Skeletal muscle cell (primary cell): ENCODE data around the gene NCAM1.

Experiments used
- DNase-seq: peaks from one replicate; pipeline ENCODE4 v3.0.0-alpha.2; 2010; ENCODE audit warnings: low read depth
- H3K4me3 ChIP-seq: 2 replicates; pipeline ENCODE4 v1.5.1; 2011; ENCODE audit warnings: low read depth, mild to moderate bottlenecking, control low read depth, low read length, moderate library complexity

Gene NCAM1

GRCh38 chr11:113151521-113151920 is 190.3 kb downstream of the NCAM1 start:
- no peak overlapping the region for H3K4me3 ChIP-seq
- no peak for DNase-seq

DNA sequence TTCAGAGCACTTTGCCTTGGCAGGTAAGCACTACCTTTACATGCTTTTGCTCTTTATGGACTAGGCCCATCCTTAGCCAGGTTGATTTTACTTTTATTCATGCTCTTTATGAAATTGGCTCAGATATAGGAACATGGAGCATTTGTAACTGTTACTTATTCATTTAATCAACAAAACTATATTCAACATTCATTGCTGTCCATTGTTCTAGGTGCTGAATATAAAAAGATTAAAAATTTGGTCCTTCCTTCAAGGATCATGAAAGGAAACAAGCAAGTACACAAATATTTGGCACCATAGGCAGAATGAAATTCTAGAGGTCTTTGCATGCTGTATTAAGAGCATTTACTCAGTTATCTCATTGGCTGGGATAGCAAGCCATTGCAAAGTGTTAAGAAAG is 191.3 kb downstream of the NCAM1 start:
- H3K4me3 ChIP-seq, result no peak overlapping the region
- no peak for DNase-seq

GRCh38 chr11:113153847-113154246 is 192.6 kb downstream of the NCAM1 start:
- DNase-seq, result no peak

GRCh38 chr11:113159988-113160807 is 199.0 kb downstream of the NCAM1 start:
- DNase-seq, result no peak
- H3K4me3 ChIP-seq, result no peak overlapping the region

More at GRCh38 chr11:113153847-113154246, 192.6 kb downstream of the NCAM1 start:
- no peak overlapping the region for H3K4me3 ChIP-seq

- no peak for DNase-seq
- no peak overlapping the region for H3K4me3 ChIP-seq
These were observed 199.5 kb downstream of the NCAM1 start for GRCh38 chr11:113160808-113161124.

DNA sequence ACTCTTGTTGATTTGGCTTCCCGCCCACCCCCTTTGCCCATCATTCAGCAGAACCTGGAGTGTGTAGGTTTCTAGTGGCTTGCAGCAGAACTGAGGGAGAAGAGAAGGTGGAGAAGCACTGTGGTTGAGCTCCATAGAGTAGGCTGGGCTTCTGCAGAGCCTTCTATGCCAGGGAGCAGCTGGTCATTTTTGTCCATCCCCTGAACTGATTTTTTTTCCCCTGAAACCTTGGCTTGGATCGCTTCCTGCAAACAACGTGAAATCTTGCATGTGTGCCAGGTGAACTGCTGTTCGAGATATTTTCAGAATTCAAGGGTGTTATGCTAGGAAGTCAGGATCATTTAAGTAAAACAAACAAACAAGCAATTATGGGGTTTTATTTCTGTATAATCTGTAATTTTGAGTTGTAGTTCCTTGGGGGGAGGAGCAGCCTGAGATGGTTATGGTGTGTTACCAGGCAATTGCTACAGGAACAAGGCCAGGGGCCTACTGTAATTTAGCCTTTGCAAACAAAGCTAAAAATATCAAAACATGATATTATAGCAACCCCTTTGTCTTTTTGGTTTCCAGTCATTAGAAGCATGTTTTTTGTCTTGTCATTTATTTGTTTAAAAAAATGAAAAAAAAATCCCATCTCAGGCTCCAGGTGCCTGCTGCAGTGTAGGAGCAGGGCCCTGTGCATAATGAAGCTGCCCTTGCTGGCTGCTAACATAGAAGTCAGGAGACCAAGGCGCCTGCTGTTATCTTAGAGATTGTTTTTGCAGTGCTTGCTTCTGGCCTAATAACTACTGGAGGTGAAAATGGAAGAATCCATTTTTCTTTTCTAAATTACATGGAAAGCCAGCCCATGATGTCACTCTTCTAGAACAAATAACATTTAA is 200.7 kb downstream of the NCAM1 start:
- DNase-seq, result no peak
- H3K4me3 ChIP-seq, result no peak overlapping the region

DNA sequence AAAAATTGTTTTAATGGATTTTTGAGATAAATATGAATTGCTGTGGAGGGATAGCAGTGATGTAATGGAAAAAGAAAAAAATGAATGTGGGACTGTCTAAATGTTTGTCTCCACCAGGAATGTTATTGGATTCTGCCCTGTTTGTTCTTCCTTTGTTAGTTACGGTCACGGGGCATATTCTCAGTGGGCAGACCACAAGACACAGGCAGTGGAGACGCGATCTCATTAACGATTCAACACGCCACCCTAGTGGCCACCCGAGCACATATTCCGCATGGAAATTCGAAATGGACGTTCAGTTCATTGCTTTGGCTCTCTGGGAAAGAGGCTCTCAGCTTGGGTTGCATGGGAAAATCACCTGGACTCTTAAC is 201.4 kb downstream of the NCAM1 start:
- H3K4me3 ChIP-seq, result no peak overlapping the region
- no peak for DNase-seq

GRCh38 chr11:113163291-113164030 is 202.2 kb downstream of the NCAM1 start:
- peak; percentile 32 for DNase-seq
- H3K4me3 ChIP-seq, result no peak overlapping the region

DNA sequence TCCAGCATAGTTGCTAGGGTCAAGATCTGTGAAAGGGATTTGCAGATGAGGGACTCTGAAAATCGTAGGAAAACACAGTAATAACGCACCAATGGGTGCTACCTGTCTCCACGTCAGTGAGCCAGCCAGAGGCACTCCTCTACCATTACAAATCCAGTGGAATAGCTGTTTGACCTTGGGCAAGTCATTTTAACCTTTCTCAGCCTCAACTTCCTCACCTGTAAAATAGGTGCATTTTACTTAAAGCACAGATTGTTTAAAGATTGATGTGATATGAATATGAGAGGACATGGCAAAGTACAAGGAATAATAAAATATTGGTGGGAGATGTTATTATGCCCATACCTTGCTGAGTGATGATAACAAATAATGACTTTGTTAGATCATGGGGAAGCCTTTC is 205.1 kb downstream of the NCAM1 start:
- no peak for DNase-seq
- H3K4me3 ChIP-seq, result no peak overlapping the region

DNA sequence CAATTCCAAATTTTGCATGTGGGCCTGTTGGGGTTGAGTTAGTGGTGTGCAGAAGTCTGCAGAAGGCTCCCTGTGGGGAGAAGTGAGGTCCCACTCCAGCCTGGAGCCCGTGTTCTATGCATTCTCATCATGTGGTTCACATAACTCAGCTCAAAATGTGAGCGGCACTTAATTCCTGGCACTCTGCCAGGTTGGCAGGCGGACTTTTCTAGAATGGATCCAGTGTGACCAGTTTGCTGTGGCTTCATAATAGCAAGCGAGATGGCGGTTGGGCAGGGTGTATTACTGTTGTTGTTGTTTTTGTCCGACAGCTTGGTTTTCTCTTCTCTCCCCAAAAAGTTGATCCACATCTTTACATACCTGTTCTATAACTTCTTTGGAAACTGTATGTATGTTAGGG is 206.4 kb downstream of the NCAM1 start:
- no peak overlapping the region for H3K4me3 ChIP-seq
- DNase-seq, result no peak

GRCh38 chr11:113168354-113169342 is 207.4 kb downstream of the NCAM1 start:
- no peak overlapping the region for H3K4me3 ChIP-seq
- DNase-seq, result no peak

- no peak for DNase-seq
- no peak overlapping the region for H3K4me3 ChIP-seq
These were observed 211.2 kb downstream of the NCAM1 start for GRCh38 chr11:113172382-113172951.

DNA sequence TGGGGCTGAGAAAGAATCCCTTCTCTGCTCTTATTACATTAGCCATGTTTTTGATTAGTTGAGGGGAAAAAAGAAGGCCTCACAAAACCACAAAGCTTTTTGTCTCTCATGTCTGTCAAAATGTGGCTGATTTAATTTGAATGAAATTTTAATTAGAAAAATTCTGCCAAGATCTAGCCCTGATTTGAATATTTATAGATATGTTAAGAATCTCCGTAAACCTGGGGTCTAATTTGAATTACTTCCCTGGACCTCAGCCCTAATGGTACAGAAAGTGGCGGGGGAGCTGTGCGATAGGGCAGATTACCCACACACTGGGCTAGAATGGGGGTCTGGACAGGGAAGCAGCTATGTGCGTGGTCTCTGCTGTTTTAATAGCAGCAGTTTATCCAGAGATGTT is 211.9 kb downstream of the NCAM1 start:
- DNase-seq, result no peak
- no peak overlapping the region for H3K4me3 ChIP-seq

GRCh38 chr11:113174882-113175281 is 213.7 kb downstream of the NCAM1 start:
- no peak for DNase-seq
- no peak overlapping the region for H3K4me3 ChIP-seq

DNA sequence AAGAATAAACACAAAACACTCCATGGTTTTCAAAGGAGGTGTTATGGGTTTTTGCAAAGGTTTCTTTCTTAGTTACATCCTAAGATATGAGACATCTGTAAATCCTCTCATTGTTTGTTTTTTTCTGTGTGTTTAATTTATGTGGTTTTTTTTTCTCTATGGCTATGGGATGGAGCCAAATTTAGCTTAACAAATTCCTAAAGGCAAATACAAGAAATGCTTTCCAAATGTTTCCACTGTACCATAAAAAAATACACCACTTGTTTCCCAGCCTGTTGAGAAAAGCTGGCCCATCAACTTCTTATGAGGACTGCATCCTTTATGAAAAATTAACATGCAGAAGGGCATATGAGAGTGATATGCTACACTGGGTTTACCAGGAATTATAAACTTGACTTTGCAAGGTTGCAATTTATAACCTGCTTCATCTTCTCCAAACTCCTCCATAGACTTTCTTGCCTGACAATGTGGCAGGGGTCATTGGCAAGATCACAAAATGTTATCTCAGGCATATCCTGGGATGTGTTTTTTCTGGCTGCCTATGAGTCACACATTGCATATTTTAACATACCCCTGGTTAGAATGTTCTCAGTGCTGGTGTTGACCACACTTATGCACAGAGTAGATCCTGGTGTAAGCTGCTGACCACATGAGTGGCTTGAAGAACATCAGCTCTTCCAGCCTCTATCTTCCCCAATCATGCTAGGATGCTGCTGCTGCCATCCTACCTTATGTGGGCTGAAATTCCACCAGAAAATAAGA is 215.6 kb downstream of the NCAM1 start:
- peak; percentile 67 for DNase-seq
- H3K4me3 ChIP-seq, result no peak overlapping the region

GRCh38 chr11:113177671-113178070 is 216.5 kb downstream of the NCAM1 start:
- DNase-seq, result no peak
- no peak overlapping the region for H3K4me3 ChIP-seq

DNA sequence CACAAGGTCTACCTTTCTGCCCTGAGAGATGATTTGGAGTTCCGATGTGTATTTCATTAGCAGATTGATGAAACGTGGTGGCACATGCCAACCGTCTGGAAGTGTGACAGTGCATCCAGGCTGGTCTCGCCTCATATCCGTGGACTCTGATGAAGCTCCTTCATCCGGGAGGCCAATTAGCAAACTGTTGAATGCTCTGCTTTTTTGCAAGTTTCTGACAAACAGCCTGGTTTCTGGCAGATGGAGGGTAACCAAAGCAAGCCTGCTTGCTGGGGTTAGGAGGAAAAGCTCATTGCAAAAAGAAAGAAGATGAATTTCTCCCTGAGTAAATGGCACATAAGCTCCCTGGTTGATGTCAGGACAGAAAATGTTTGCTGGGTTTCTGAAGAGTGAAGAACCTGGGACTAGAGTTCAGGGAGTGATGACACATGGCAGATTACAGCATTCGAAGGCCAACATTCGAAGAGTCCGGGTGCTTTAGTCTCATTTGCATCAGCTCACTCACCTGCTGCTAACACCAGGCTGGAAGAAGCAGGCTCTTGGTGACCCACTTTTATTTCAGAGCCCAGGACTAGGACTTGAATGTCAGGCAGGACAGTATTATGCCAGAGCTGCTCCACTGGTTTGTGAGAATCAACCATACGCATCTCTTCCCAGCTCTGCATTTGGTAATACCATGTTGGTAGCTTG is 217.3 kb downstream of the NCAM1 start:
- DNase-seq, result no peak
- H3K4me3 ChIP-seq, result no peak overlapping the region
